NCI-H1105 (cell line): ENCODE results near the gene STUM.

ENCODE experiments used
- DNase-seq: peaks from one replicate; lab custom pipeline; 2025; lab: John Stamatoyannopoulos, UW

STUM gene

GRCh38 chr1:226533220-226533619 is 15.3 kb upstream of the STUM start:
- no peak for DNase-seq

DNA sequence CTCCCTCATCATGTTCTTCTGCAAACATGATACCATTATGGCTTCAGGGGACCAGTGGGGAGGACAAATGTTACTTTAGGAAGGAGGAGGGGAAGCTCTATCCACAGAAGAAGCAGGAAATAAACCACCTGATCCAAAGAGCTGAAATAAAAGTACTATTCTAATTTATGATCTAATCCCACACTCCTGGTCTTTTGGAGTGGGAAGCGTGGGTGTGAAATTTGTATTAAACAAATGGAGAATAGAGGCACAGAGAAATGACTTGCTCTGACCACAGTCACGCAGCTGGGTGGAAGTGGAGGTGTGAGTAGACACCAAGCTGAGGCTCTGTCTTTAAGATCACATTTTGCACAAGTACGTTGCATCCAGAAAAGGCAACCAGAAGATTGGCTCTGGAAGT is 14.5 kb upstream of the STUM start:
- DNase-seq = no peak

DNA sequence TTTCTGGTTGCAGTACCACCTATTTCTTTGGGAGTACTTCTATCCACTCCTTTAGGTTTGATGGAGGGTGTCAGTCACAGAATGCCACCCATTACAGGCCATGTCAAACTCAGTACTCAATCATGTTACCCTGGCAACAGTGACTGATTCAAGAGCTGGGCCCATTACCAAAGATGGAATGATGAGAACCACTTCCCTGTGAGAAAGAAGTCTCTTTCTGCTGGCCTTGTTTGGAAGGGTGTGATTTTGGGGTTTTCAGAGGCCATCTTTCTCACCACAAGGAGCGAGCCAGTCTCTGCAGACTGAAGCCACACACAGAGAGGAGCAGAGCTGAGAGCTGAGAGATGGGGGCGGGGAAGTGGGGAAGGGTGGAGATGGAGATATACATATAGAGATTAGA is 13.9 kb upstream of the STUM start:
- DNase-seq = no peak

DNA sequence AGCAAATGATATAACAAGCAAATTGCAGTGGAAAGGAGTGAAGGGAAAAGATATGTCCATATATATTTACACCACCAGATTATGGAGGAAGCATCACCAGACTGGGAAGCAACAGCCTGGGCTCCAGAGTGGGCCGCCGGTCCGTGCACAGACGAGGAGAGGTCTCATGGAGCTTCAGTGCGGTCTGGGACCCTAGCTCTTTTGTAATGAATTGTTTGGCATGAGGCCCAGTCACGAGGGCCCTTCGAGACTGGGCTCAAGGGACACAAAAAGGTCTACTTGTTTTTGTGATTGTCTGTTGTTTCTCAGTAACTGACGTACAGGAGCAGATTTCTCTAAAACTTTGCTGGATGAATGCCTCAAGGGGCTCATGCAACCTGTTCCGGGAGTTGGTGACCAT is 12.9 kb upstream of the STUM start:
- DNase-seq = no peak

- DNase-seq = no peak
Measured at GRCh38 chr1:226541231-226541630, 7.3 kb upstream of the STUM start.

DNA sequence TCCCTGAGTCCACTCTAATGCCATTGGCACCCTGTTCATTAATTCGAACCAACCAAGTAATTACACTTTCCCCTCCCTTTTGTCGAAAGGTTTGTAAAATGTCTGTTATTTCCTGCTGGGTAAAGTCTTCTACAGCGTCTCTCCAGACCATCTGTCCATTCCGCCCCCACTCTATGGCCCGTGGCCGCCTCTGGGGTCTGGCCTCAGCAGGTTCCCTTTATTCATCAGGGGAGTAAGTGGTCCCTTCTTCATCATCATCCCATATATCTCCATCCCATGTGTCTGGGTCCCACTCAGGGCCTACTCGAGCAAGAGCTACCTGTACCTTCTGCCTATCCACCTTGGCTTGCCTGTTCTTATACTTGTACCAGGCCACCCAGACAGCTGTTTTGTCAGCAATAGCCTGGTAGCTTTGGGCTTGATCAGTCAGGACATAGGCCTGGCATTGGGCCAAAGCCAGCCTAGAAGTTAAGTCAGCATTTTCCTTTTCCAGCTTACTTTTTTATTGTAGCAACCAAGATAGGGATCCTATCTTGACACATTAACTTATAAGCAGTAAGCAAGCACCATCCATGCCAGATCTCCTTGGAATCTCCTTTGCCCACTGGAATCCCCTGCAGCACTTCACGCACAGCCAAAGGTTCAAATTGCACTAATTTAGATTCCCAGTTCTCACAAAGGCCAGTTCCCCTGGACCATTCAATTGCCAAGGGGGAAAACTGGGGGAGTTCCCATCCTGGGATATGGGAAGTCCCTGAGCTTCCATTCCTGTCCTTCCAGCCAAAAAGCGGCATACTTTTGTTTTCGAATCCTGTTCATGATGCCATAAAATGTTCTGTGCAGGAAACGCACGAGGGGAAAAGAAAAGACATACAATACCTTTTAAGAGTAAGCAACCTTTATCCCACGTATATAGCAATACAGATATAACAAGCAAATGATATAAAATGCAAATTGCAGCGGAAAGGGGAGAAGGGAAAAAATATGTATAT is 6.6 kb upstream of the STUM start:
- DNase-seq = no peak

DNA sequence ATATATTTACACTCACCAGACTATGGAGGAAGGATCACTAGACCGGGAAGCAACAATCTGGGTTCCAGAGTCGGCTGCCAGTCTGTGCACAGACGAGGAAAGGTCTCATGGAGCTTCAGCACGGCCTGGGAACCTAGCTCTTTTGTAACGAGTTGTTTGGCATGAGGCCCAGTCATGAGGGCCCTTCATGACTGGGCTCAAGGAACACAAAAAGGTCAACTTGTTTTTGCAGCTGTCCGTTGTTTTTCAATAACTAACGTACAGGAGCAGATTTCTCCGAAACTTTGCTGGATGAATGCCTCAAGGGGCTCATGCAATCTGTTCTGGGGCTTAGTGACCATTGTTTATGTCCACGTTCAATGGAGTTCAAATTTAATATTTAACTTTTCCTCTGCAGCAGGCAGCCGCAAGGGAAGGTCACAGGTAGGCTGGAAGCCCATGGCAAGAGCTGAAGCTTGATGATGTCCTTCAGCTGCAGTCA is 5.9 kb upstream of the STUM start:
- peak; percentile 45 for DNase-seq

GRCh38 chr1:226545836-226546596 is 2.5 kb upstream of the STUM start:
- DNase-seq = no peak

GRCh38 chr1:226546926-226547325 is 1.6 kb upstream of the STUM start:
- no peak for DNase-seq

- peak; percentile 68 for DNase-seq
Measured at GRCh38 chr1:226547754-226548191, 791 bp upstream of the STUM start.

DNA sequence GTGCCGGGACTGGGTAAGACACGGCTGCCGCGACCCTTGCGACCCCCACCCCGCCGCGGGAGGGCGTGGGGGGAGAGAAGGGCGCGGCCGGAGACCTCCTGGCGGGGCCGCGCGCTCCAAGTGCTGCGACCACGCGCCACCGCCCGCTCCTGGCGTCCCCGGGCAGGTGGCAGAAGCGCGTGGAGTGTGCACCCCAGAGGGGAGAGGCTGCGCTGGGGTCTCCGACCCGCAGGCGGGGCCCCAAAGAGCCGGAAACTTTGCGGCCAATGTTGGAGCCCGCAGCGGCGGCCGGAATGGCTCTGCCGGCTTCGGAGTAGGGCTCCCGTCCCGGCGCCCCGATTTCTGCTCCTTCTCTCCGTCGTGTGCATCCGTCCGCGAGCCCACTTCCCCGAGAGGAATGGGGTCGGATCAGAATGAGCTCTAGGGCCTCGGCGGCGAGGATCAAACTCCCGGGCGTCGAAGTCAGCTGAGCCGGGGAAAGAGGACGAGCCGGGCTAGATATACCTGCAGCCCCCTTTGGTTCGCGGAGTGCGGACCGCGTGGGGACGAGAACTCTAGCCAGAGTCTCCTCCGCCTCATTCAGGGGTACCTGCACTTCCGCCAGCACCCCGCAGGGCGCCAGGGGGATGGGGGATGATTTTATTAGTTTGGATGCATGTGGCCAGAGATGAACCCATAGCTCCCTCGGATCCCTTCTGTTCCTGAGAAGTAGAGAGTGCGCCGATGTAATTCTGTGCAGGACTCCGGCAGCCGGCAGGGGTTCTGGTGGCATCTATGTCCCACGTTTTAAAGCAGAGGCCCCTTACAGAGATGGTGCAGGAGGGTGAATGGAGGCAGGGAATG is 751 bp downstream of the STUM start:
- no peak for DNase-seq

DNA sequence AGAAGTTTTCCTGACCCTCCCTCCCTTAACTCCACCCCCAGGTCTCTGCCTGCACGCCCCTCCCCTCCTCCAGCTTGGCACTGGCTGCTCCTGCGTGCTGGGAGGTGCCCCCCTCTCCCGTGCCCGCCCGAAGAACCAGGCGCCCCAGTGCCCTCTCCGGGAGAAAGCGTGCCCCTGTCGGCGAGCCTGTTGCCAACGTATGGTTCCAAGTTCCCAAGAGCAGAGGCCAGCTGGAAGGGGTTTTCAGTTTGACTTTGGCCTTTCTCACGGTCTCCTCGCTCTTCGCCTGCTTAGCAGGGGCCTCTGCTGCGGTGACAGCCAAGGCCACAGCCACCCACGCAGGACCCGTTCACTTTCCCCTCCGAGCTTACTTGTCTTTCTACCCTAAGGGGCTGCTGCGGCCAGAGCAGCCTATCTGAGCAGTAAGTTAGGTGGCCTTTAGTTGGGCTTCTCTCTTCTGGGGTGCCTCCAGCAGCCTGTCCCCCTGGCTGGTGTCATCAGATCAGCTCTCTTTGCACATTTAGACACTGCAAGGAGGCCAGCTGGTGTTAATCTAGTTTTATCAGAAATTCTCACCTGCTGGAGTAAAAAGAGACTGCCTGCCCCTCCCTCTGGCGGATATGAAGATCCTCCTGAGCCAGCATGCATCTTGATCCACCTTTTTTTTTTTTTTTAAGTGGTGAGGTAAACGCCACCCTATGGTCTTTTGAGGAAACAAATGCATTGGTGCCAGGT is 1.5 kb downstream of the STUM start:
- DNase-seq = peak; percentile 11

GRCh38 chr1:226550672-226551041 is 2.1 kb downstream of the STUM start:
- DNase-seq = no peak

DNA sequence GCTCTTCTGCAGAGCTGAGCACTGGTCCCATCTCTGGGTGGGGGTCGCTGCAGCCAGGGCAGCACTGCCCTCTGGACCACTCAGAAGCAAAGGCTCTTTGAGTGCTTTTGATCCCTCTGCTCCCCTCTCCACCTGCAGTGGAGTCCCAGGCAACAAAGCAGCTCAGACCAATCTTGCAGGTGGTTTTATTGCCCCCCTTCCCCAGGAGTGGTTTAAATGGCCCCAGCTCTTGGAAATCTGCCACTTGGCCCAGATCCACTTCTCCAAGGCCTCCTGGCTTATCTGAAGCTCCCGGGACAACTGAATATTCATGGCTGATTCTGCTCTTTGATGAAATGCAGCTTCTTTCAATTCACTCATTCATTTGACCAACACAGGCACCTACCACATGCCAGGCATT is 2.7 kb downstream of the STUM start:
- DNase-seq = peak; percentile 62

GRCh38 chr1:226552061-226552460 is 3.5 kb downstream of the STUM start:
- no peak for DNase-seq

DNA sequence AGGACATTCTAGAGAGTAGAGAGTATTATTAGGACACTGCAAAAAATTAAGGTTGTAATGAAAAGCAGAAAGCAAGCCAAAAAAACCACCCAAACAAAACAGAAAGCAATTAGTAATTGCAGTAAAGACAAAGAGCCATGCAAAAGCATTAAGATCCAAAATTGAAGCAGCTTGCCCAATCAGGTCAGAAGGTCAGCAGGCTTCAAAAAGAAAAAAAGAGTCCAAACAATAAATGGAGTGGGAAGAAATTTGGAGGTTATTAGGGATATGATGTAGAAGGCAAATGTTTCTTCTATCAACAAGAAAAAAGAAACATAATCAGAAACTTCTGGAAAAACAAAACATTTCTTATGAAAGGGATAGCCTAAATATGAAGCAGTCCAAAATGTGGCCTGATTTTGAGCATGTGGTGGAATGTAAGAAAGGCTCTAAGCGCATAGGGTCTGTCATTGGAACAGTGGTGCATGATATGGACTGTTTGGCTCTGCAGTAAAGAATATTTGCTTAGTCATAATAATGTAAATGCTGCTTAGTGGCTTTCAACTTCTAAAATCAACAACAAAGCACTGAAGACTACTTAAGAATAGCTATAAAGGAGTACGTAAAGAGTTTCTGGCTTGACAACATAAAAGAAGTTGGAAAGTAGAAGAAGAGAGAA is 4.8 kb downstream of the STUM start:
- DNase-seq = no peak

- DNase-seq = no peak
Measured at GRCh38 chr1:226553924-226554282, 5.3 kb downstream of the STUM start.

- DNase-seq = no peak
Measured at GRCh38 chr1:226555092-226555491, 6.5 kb downstream of the STUM start.

DNA sequence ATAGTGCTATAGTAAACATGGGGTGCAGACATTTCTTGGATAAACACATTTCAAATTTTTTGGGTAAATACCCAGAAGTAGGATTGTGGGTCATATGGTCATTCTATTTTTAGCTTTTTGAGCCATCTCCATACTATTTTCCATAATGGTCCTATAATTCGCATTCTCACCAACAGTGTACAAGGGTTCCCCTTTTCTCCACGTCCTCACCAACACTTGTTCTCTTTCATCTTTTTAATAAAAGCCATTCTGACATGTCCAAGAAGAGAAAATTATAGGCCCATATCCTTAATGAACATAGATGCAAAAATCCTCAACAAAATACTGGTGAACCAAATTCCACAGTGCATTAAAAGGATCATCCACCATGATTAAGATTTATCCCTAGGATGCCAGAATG is 8.9 kb downstream of the STUM start:
- no peak for DNase-seq

GRCh38 chr1:226558036-226558650 is 9.6 kb downstream of the STUM start:
- DNase-seq = no peak
